HepG2 (cell line): ENCODE results near the gene TSGA10. TPM values are rescaled to one million over a fixed set of nuclear protein-coding genes. Genes with fewer than 3 reads are reported as not detected.
A peak's percentile ranks its signal among the peaks of the same experiment; 100 is the strongest.

Source experiments
- ATF2 ChIP-seq: sonication (generic); formaldehyde crosslinking; IDR thresholded peaks from 2 replicates; pipeline ENCODE4 v1.4.0; 2020; ENCODE audit warnings: missing genetic modification reagents
- BATF2 ChIP-seq: sonication (generic); formaldehyde crosslinking; IDR thresholded peaks from 2 replicates; pipeline ENCODE4 v1.8.0; 2022; ENCODE audit warnings: mild to moderate bottlenecking, missing genetic modification reagents, moderate library complexity
- CEBPZ ChIP-seq: IDR thresholded peaks from 2 replicates; pipeline ENCODE4 v1.6.1; 2012; ENCODE audit warnings: low read length, improper control_type of control experiment
- GATA4 ChIP-seq: sonication (generic); IDR thresholded peaks from 2 replicates; pipeline ENCODE4 v1.6.1; 2016; ENCODE audit warnings: antibody characterized with exemption, low read depth, borderline replicate concordance
- HES4 ChIP-seq: sonication (generic); formaldehyde crosslinking; IDR thresholded peaks from 2 replicates; pipeline ENCODE4 v1.9.0; 2021; ENCODE audit warnings: mild to moderate bottlenecking, missing genetic modification reagents, borderline replicate concordance
- IKZF4 ChIP-seq: sonication (generic); formaldehyde crosslinking; IDR thresholded peaks from 2 replicates; pipeline ENCODE4 v1.5.1; 2020; ENCODE audit warnings: borderline replicate concordance, mild to moderate bottlenecking, low read depth, missing genetic modification reagents; ENCODE audit errors: not compliant biosample characterization
- JUNB ChIP-seq: sonication (generic); formaldehyde crosslinking; IDR thresholded peaks from 2 replicates; pipeline ENCODE4 v1.8.0; 2022; ENCODE audit warnings: missing genetic modification reagents, mild to moderate bottlenecking, borderline replicate concordance
- JUND ChIP-seq: sonication (generic); formaldehyde crosslinking; IDR thresholded peaks from 2 replicates; pipeline ENCODE4 v1.8.0; 2022; ENCODE audit warnings: mild to moderate bottlenecking, missing genetic modification reagents
- KDM4B ChIP-seq: sonication (generic); formaldehyde crosslinking; IDR thresholded peaks from 2 replicates; pipeline ENCODE4 v1.4.0; 2020; ENCODE audit warnings: missing genetic modification reagents
- KLF16 ChIP-seq, 2 experiments: sonication (generic) in 1 of 2; formaldehyde crosslinking in 1 of 2; IDR thresholded peaks; 2 replicates each; pipeline versions ENCODE4 v1.6.1 to v1.8.0; 2016 to 2023; ENCODE audit warnings: missing genetic modification reagents in 2 of 2, missing compliant biosample characterization in 1 of 2
- LCORL ChIP-seq, 2 experiments: fragments of 450-650 bp in 1 of 2; sonication (generic) in 1 of 2; formaldehyde crosslinking in 1 of 2; IDR thresholded peaks; 2 replicates each; pipeline versions ENCODE4 v1.5.0 to v1.6.1; 2017 to 2020; ENCODE audit warnings: antibody characterized with exemption in 1 of 2, missing genetic modification reagents in 1 of 2
- MAF1 ChIP-seq: sonication (generic); formaldehyde crosslinking; IDR thresholded peaks from 2 replicates; pipeline ENCODE4 v1.5.0; 2020; ENCODE audit warnings: missing genetic modification reagents, borderline replicate concordance
- MZF1 ChIP-seq: sonication (generic); formaldehyde crosslinking; IDR thresholded peaks from 2 replicates; pipeline ENCODE4 v1.8.1; 2023; ENCODE audit warnings: mild to moderate bottlenecking, missing genetic modification reagents, borderline replicate concordance
- NR0B2 ChIP-seq: sonication (generic); formaldehyde crosslinking; IDR thresholded peaks from 2 replicates; pipeline ENCODE4 v1.4.0; 2020; ENCODE audit warnings: mild to moderate bottlenecking, missing genetic modification reagents
- NR2F2 ChIP-seq: IDR thresholded peaks from 2 replicates; pipeline ENCODE4 v1.6.1; 2012; ENCODE audit warnings: low read depth, inconsistent platforms, borderline replicate concordance
- PLRG1 ChIP-seq: fragments of 450-650 bp; conservative IDR thresholded peaks from 2 replicates; pipeline ENCODE4 v1.6.1; 2016
- RFXAP ChIP-seq: sonication (generic); formaldehyde crosslinking; IDR thresholded peaks from 2 replicates; pipeline ENCODE4 v1.4.0; 2020; ENCODE audit warnings: missing genetic modification reagents, borderline replicate concordance
- SCMH1 ChIP-seq: sonication (generic); formaldehyde crosslinking; IDR thresholded peaks from 2 replicates; pipeline ENCODE4 v1.9.0; 2021; ENCODE audit warnings: missing genetic modification reagents, mild to moderate bottlenecking, borderline replicate concordance
- SMARCE1 ChIP-seq: fragments of 450-650 bp; IDR thresholded peaks from 2 replicates; pipeline ENCODE4 v1.6.1; 2017; ENCODE audit warnings: borderline replicate concordance
- ZBTB25 ChIP-seq: IDR thresholded peaks from 2 replicates; pipeline ENCODE4 v1.6.1; 2018; ENCODE audit warnings: missing genetic modification reagents
- ZNF20 ChIP-seq: sonication (generic); formaldehyde crosslinking; IDR thresholded peaks from 2 replicates; pipeline ENCODE4 v1.4.0; 2020; ENCODE audit warnings: mild to moderate bottlenecking, moderate library complexity, missing genetic modification reagents
- ZNF44 ChIP-seq: sonication (generic); formaldehyde crosslinking; IDR thresholded peaks from 2 replicates; pipeline ENCODE4 v1.5.1; 2020; ENCODE audit warnings: mild to moderate bottlenecking, missing genetic modification reagents
- polyA plus RNA-seq, 8 experiments: library from polyadenylated mRNA; depleted of rRNA in 3 of 8; stranded (reverse) in 7 of 8; unstranded in 1 of 8; fragments of >200 nt; fragmentation: Illumina TruSeq in 4 of 8; extraction: Trizol in 4 of 8; gene quantifications; 2 replicates each; pipeline versions ENCODE4 v1.2.1 to v1.2.3, GENCODE V29; 2011 to 2016; ENCODE audit warnings: low read depth in 4 of 8, missing spikeins in 1 of 8, mixed read lengths in 1 of 8; ENCODE audit not compliant: insufficient read depth in 1 of 8
- total RNA-seq, 5 experiments: library from RNA; depleted of rRNA; stranded (reverse); fragments of >200 nt; fragmentation: Illumina TruSeq; extraction: Trizol; gene quantifications; 2 replicates each; pipeline ENCODE4 v1.2.3, GENCODE V29; 2016; ENCODE audit warnings: low read depth in 1 of 5

Gene TSGA10
- total and polyA plus RNA-seq, 2 of the 13 experiments (the other 11 are each of a cell fraction or from before 2014, with no cell fraction given) = 4.7 to 13.1 TPM

- TF ChIP-seq CEBPZ (no peak), IKZF4 (CRISPR knock-in tag) (peak; percentile 96), NR2F2 (peak; percentile 58; the same call in 1 of the 2 replicates), SMARCE1 (no peak), GATA4 (peak; percentile 86), ZBTB25 (CRISPR knock-in tag) (peak; percentile 98), PLRG1 (no peak), JUNB (CRISPR knock-in tag) (no peak), ZNF20 (CRISPR knock-in tag) (no peak), RFXAP (CRISPR knock-in tag) (peak; percentile 75), MAF1 (peak; percentile 92), NR0B2 (CRISPR knock-in tag) (peak; percentile 90; the same call in 1 of the 2 replicates), KLF16 (CRISPR knock-in tag; IDR thresholded peaks at IDR 0.05) (peak in 1 of 2 experiments; percentile 100; a peak in 2 of 4 replicates), JUND (CRISPR knock-in tag) (peak; percentile 81), HES4 (peak; percentile 96), ZNF44 (CRISPR knock-in tag) (peak; percentile 98), MZF1 (CRISPR knock-in tag) (no peak; the same call in 1 of the 2 replicates), KDM4B (CRISPR knock-in tag) (peak; percentile 84), ATF2 (CRISPR knock-in tag) (peak; percentile 97), BATF2 (peak; percentile 98), SCMH1 (CRISPR knock-in tag) (no peak), LCORL (IDR thresholded peaks at IDR 0.05) (no peak), LCORL (CRISPR knock-in tag; IDR thresholded peaks at IDR 0.05) (peak; percentile 86)
Observed at GRCh38 chr2:99154643-99155536, at the start of gene TSGA10, which contains the start of gene LIPT1 (continued).
